CD4-positive, alpha-beta T cell treated with Interleukin-21 for 1 hour (primary cell): ENCODE data around the gene SLC35F1.

ENCODE experiments used
- DNase-seq: peaks from one replicate; pipeline ENCODE4 v3.0.0-alpha.2; 2020

Gene SLC35F1

DNA sequence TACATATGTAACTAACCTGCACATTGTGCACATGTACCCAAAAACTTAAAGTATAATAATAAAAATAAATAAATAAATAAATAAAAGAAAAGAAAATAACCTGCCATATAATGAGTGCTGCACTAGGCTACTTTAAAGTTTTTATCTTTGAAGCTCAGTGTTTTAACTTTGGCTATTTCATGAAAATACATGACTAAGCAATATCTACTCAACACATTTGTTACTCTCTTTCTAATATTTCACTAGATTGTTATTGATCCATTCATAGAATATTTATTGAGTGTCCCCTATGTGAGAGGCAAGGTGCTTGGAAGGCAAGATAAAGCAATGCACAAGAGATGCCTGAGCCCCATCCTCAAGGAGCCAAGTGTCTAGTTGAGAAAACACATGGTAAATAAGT is 221.7 kb downstream of the SLC35F1 start:
- DNase-seq, result no peak

DNA sequence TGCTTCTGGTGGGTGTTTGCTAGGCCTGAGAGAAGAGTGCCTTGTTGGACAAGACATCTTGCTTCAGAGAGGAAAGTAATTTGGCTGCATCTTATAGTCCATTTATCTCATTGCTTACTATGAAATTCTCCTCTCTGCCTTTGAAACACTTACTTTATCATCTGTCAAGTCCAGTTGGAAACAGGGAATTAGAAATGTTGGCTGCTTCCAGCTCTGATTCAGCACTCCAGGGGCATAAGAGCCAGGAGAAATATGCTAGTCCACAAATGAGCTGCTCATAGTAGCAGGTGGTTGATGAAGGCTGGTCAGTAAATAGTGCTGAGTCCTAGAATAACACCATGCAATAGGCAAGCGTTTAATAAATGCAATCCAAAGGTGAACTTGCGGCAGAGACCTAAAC is 227.1 kb downstream of the SLC35F1 start:
- no peak for DNase-seq

DNA sequence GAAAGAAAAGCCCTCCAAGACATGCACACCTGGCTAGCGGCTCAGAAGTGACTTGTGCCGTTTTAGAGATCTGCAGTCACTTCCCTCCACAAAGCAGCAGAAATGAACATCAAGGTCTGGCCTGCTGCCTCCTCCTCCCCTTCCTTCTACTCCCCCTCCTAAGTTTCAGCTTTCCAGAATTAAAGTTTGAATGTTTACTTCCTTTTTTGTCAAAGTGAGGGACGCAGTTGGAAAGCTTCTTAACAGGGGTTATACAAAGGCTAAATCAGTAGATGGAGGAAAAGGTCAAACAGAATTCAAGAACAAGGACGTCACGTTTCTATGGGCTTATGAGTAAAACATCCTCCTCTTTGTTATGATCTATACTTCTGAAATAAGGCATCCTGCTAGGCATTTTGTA is 227.7 kb downstream of the SLC35F1 start:
- no peak for DNase-seq

DNA sequence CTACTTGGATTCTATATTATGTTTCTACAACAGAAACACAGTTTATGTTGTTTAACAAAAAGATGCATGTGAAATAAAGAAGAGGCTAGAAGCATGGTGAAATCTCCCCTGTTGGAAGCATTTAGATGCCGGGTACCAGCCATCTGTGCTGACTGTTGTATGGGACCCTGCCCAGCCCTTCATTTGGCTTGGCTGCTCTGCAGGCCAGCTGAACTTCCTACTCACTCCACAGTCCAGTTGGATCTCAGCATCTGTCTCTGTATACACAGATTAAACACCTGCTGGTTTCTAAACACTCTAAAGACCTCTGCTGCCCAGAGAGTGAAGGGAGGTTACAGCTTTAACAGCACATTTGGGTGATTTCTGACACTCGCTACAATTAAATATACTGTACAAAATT is 228.3 kb downstream of the SLC35F1 start:
- DNase-seq, result no peak

DNA sequence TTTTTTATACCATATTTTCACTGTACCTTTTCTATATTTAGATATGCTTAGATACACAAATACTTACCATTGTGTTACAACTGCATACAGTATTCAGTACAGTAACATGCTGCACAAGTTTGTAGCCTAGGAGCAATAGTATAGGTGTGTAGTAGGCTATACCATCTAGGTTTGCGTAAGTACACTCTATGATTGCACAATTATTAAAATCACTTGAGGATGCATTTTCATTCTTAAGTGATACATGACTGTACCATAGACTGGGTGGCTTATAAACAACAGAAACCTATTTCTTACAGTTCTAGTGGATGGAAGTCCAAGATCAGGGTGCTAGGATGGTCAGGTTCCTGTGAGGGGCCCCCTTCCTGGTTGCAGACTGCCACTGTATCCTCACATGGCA is 234.1 kb downstream of the SLC35F1 start:
- DNase-seq, result no peak

DNA sequence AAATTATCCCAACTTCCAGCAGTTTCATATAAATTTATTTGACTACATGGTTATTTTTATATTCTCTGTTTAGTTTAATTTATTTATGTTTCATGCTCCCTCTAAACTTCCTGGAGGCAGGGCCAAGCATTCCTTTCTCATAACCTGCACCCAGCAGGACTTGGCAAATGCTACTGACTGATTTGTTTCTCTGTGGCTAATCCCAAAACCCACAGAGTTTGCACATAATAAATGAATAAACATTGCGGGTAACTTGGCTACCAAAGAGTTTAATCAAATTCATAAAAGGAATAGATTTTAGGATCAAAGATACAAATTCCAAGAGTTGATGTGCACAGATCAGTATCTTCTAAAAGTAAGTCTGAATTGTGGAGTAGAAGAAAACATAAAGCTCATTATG is 239.5 kb downstream of the SLC35F1 start:
- DNase-seq, result no peak

DNA sequence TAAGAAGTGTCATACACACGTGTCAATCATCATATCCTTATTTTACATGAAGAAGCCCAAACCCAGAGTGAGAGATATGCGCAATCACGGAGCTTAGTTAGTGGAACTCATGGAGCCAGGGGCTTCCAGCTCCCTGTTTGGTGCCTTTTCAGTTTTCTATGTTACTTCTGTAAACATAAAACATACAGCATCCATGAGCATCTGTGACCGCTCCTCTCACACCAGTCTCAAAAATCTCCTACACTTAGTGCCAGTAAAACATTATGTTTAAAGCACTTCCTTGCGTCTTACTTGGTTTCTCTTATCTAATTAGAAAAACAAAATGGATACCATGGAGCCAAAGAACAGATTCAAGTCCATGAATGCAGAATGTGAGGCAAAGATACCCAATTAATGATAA is 240.4 kb downstream of the SLC35F1 start:
- DNase-seq, result no peak

DNA sequence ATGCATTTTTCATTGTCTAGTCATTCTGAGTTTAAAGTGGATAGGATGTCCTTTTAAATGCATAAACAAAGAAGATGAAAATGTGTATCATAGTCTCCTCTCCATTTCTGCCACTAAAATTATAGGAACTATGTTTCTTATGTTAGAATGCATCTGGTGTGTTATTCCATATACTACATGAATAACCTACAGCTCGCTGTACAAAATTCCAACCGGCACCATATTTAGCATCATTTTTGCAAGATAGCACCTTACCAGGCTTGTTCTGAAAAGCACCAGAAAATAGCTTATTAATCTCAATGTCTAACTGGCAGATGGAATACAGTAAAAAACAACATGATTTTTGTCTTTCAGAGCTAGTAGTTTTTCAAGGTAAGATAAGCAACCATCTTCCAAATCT is 241.5 kb downstream of the SLC35F1 start:
- DNase-seq, result no peak

DNA sequence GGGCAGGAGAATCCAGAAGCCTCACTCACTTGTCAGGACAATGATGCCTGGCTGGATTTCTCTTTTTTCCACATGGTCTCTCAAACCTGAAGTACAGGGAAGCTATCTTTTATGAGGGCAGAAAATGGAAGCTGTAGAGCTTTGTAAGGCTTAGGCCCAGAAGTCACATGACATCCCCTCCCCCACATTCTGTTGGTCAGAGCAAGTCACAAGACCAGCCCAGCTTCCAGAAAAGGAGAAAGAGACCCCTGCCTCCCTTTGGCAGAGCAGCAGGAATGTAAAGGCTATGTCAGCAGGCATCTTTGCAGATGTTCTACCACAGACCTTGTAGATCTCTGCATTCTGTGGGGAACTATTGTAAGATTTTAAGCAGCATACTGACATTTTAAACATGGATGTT is 245.5 kb downstream of the SLC35F1 start:
- no peak for DNase-seq

DNA sequence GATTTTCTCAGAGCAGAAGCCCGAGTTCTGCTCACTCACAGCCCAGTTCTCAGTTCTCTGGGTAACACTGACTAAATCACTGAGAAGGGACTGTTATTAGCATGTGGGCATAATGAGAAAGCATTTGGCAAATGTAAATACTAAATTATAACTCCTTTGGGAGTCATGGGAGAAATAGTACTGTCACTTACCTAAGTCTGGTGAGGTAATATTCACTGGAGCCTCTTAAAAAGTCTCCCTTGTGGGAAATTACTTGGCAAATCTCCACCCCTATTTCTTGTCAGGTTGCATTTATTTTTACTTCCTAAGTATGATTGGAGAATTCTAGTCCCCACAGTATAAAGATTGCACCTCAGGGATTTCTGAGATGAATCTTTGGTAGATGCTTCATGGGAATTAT is 254.3 kb downstream of the SLC35F1 start:
- no peak for DNase-seq

DNA sequence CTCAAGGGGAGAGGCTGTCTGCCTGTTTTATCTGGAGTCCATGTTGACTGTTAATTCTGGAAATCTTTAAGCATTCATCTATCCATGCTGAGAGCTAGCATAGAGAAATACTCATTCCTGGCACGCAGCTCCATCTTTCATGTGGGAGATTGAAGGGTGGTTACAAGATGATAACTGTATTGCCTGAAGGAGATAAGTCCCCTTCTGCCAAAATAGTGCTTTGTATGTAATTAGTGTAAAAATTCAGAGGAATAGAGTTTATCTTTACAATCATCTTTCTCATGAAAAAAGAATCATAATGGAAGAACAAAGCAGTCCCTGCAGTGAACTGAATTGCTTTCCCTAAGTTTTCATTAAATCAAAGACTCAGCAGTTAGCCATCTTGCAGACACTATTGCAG is 256.5 kb downstream of the SLC35F1 start:
- no peak for DNase-seq

DNA sequence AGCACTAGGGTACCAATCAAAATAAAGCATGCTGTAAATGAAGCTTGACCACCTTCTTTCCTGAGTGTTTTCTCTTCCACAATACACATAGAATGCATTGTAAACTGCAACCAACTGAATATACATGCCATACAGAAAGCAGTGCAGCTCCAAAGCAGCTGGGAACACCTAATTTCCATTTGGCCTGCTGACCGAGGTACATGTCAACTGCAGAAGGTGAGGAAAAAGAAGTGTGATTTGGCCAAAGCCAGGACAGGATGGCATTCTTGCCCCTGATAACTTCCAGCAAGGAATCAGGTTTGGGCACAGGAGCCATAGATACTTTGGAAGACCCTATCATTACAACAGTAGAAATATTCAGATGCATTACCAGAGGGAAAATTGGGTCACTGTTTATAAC is 258.4 kb downstream of the SLC35F1 start:
- no peak for DNase-seq

DNA sequence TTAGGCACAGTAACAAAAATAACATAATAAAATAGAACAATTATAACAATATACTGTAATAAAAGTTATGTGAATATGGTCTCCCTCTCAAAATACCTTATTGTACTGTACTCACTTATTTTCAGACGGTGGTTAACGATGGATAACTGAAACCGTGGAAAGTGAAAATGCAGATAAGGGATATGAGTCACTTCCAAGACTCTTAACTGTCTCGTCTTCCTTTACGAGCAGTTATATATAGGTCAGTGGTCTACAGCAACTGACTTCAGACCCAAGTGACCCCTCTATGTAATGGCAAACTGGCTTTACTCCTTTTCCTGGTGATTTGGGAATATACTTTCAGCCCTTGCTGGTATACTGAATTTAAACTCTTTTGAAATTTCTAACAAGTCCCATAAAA is 261.4 kb downstream of the SLC35F1 start:
- DNase-seq, result no peak

DNA sequence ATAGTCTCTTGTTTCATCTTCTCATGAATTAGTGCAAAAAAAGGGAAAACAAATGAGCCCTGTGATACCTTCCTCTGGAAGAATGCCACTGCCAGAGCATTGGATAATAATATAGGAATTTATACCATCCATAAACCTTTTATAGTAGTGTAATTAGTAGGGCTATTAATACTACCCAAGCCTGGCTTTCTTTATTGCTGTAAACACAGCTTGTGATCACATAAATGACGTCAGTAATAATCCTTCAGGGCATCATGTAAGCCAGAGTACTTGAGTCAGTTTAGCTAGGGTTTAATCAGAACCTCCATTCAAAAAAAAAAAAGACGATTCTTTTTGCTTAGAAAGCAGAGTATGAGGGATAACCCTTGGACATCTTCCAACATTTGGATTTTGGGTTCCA is 264.8 kb downstream of the SLC35F1 start:
- DNase-seq, result no peak

DNA sequence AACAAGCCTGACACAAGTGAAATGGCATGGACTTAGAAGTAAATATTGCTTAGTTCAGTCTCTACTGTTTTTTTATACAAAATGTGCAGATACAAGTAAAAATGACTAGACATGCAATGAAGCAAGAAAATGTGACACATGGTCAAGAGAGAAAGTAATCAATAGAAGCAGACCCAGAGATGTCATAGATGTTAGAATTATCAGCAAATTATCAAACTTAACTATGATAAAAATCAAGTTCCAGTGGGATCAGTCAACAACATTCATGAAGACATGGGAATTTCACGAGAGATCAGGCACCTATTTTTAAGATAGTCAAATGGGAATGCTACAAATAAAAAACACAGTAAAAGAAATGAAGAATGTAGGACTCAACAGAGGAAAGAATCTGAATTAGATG is 267.0 kb downstream of the SLC35F1 start:
- DNase-seq, result no peak

DNA sequence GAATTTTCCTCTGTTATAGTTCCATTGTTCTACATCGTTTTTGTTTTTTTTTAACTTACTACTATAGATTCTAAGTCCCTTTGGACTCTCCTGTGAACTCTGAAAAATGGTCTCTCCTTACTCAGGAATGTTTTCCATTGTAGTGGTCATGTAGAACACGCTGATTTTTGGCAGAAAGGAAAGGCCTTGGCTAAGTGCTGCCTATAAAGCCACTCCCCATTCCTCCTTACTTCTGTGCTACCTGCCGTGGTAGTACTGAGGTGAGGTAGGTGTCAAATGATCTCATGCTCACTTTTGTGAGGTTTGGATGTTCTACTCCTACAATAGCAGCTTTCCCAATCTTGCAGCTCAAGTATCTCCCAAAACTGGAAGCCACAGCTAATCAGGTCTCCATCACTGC is 270.7 kb downstream of the SLC35F1 start:
- DNase-seq, result no peak

DNA sequence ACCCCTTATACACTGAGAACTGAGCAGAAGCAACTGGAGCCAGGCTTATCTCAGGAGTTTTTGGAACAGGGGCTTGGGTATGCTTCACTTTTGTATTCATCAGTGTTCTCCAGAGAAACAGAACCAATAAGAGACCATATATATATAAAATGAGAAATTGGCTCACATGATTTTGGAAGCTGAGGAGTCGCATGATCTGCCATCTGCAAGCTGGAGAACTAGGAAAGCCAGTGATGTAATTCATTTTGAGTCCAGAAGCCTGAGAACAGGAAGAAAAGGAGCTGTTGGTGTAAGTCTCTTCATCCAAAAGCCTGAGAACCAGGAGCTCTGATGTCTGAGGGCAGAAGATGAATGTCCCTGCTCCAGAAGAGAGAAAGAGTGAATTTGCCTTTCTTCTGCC is 272.0 kb downstream of the SLC35F1 start:
- no peak for DNase-seq

DNA sequence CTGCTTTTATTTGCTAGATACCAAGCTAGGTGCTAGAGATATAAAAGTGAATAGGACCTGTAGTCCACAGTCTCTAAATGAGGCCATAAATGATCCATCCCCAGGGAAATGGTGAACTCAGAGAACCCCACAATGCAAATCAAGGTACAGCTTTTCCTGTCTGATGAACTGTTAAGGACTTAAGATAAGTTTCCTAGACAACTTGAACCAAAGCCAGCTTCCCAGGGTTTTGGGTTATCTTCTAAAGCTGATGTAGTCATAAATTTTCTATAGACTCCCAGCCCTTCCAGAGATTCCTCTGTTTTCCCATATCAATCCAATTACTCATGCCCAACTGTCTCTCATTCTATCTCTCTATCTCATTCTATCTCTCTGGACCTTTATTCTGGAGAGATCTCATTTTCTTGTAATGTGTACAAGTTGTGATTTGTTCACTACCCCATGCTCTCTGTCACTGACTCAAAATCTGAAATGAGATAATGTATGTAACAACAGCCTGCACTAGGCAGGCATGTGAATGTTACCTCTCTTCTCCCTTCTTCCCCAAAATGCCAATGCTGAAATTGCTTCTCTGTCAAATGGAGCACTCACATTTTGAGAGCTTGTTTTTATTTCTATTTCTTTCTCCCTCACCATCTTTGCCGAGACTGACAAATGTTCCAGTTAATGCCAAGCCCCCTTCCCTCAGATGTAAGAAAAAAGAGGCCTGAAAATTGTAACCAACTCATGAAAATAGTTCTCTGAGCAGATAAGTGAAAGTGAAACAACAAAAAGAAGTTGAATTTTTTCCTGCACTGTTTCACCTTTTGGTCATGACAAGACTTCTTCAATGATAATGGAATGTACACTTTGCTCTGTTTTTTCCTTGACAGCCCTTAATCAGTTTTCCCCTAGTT is 279.9 kb downstream of the SLC35F1 start:
- DNase-seq, result no peak

DNA sequence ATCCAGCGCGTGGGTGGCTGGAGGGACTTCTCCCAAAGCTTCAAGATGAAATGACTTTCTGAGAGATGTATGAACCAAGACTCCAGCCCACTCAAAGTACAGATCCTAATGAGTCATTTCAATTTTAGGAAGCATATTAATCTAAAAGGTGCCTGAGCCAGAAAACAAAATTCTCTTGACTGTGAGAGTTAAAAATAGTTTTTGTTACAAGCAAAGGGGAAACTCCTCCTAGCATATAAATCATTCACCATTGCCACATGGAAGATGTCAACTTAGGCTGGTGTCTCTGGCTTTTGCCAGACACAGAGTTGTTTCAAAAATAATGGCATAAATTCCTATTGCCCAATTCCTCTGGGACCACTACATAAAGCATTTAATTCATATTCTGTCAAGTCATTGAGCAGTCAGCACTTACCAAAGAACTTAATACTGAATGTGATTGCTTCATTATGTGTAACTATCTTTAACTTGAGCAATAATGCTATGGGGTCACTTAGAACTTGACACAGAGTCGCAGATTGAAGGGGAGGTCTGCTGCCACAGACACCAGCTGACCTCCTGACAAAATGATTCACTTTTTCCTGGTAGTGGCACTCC is 280.6 kb downstream of the SLC35F1 start:
- no peak for DNase-seq

DNA sequence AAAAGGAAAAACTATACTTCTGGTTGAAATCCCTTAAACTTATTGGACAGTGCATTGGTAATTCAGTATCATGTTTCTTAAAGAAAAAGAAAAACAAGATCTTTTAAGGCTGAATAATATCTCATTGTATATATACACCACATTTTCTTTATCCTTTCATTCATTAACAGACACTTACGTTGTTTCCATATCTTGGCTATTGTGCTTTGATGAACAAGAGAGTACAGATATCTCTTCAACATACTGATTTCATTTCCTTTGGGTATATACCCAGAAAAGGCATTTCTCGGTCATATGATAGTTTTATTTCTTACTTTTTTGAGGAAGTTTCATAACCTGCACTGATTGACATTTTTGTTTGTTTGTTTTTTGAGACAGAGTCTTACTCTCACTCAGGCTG is 281.5 kb downstream of the SLC35F1 start:
- no peak for DNase-seq

DNA sequence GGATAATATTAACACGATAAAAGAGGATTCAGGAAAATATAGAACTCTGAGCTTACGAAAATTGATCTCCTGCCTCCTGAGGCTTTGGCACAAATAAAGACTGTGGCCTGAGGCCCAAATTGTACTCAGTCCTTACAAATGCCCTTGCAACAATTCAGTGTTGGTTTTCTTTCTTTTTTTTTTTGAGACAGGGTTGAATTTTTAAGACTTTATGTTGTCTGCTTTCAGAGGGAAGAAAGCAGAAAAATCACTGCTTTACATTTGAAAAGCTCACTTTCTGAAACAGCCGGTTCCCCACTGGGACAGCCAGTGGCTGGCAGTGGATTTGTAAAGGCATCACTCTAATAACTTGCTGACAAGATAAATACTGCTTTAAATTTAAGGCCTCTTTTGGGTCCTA is 290.5 kb downstream of the SLC35F1 start:
- DNase-seq, result no peak

DNA sequence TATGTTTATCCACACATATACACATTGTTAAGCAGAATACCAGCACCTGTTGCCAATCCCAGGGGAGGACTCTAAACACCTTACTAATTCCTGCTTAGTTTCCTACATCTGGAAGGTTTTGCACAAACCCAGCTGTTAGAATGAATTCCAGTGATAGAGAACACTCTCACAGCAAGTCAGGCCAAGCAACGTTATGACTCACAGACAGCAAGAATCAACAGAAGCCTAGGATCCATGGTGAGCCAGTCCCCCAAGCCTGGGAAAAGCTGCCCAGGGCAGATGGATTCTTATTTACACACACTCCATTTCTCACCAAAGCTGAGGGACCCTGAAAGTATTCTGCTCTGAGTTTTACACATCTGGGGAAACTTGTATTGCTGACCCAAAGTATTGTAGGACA is 291.7 kb downstream of the SLC35F1 start:
- DNase-seq, result no peak

DNA sequence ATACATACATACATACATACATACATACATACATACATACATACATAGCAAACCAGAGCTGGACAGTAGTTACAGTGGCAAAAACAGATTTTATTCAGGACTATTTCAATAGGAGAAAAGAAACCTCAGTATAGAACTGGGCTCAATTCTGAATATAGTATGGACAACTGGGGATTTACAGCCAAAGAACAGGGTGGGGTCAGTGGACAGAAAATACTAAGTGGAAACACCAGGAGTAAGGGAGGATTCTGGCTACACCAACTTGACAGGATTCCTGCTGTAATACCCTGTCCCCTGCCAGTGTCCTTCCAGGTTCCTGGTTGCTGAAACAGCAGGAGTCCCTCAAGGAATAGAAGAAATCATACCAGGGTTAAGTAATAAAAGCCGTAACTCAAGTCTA is 293.1 kb downstream of the SLC35F1 start:
- DNase-seq, result no peak

DNA sequence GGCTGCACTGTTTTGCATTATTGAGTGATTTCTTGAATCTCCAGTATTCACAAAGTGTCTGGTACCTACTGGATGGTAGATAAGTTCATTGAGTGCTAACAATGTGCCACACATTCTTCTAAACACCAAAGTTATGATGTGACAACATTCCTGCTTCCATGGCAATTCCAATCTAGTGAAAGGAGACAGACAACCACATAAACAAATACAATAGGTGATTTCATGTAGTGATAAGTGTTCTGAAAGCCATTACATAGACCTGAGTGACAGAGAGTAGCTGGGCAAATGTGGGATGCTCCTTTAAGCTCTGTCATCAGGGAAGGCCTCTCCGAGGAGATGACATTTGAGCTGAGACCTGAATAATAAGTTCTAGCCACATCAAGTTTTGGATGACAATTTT is 295.5 kb downstream of the SLC35F1 start:
- no peak for DNase-seq

DNA sequence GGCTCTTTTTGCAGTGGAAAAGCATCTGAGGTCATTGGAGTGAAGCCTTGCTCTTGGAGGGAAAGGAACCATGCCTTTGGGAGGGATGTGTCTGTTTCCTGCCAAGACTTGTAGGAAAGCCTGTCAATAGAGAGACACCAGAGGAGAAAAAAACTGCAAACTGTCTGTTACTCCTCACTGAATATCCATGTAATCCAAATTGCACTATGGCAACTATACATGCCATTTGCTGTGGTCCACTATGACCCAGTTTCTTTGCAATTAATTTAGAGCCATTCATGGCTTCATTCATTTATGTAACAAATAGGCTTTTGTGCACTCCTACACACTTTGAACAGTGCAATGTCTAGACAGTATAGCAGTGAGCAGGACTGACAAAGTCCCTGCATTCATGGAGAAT is 296.5 kb downstream of the SLC35F1 start:
- no peak for DNase-seq
